Calu3 (cell line): ENCODE data around the gene TSR1. TPM values are rescaled to one million over a fixed set of nuclear protein-coding genes. Genes with fewer than 3 reads are reported as not detected.

Experiments
- BruUV-seq: library from RNA; stranded (reverse); fragments of 400-500 nt; replicated peaks from 2 replicates; lab custom pipeline; 2021; lab: Mats Ljungman, UMichigan
- CTCF ChIA-PET: fragments of 300-600 bp; sonication (Branson Sonifier 250); formaldehyde crosslinking; loops from one replicate; lab custom pipeline; 2022; ENCODE audit warnings: antibody characterized with exemption; lab: Charles Lee
- DNase-seq: peaks from one replicate; pipeline ENCODE4 v3.0.0; 2022
- H3K27ac Mint-ChIP-seq: one replicate; pipeline ENCODE4 v1.8.0; 2022; ENCODE audit warnings: mixed read lengths; ENCODE audit not compliant: unreplicated experiment
- H3K27me3 Mint-ChIP-seq: one replicate; pipeline ENCODE4 v1.8.0; 2022; ENCODE audit warnings: mixed read lengths; ENCODE audit not compliant: unreplicated experiment
- H3K36me3 Mint-ChIP-seq: one replicate; pipeline ENCODE4 v1.8.0; 2022; ENCODE audit warnings: mild to moderate bottlenecking, moderate library complexity, mixed read lengths; ENCODE audit not compliant: insufficient read depth, unreplicated experiment
- H3K4me1 Mint-ChIP-seq: one replicate; pipeline ENCODE4 v1.8.0; 2022; ENCODE audit warnings: mild to moderate bottlenecking, low read depth, mixed read lengths; ENCODE audit not compliant: unreplicated experiment
- H3K4me3 Mint-ChIP-seq: one replicate; pipeline ENCODE4 v1.8.0; 2022; ENCODE audit warnings: mild to moderate bottlenecking, low read depth, moderate library complexity, mixed read lengths; ENCODE audit not compliant: unreplicated experiment
- H3K9me3 Mint-ChIP-seq: one replicate; pipeline ENCODE4 v1.8.0; 2022; ENCODE audit warnings: low read depth, mixed read lengths; ENCODE audit not compliant: unreplicated experiment
- intact Hi-C: fragments of 100-400 bp; cut with micrococcal nuclease; formaldehyde crosslinking; loops from one replicate; pipeline ENCODE4 v1.10.0; 2022; ENCODE audit not compliant: unreplicated experiment
- total RNA-seq: library from RNA; stranded (reverse); gene quantifications from 2 replicates; pipeline ENCODE4 v1.2.3, GENCODE V29; 2022
- TF ChIP-seq, protein P1 (sequence below): fragments of 200-600 bp; IDR thresholded peaks from one replicate; pipeline ENCODE4 v1.8.0; 2022; ENCODE audit warnings: antibody characterized with exemption; ENCODE audit not compliant: unreplicated experiment

Gene TSR1
- total RNA-seq, 1 experiment from 2014 or later, result 34.3 TPM

DNA sequence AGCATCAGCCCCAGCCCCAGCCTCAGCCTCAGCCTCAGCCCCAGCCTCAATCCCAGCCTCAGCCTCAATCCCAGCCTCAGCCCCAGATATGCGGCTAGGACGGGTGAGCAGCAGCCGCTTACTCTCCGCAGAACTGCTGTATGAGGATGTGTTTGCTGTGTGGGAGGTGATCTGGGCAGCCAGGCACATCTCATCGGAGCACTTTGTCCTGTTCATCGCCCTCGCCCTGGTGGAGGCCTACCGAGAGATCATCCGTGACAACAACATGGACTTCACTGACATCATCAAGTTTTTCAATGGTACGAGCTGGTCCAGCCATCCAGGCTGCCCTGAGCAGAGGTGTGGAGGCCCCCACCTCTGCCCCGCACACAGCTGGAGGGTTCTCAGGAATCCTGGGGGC is 42.6 kb upstream of the TSR1 start:
- Mint-ChIP-seq H3K4me3 (no peak overlapping the region), H3K36me3 (peaks cover 43% of the 10 kb centered on the region), H3K9me3 (no peaks in the 10 kb centered on the region), H3K27me3 (no peaks in the 10 kb centered on the region), H3K27ac (no peak overlapping the region), H3K4me1 (no peaks in the 10 kb centered on the region)
- intact Hi-C loops, result no loop called here
- TF ChIP-seq, protein P1, sequence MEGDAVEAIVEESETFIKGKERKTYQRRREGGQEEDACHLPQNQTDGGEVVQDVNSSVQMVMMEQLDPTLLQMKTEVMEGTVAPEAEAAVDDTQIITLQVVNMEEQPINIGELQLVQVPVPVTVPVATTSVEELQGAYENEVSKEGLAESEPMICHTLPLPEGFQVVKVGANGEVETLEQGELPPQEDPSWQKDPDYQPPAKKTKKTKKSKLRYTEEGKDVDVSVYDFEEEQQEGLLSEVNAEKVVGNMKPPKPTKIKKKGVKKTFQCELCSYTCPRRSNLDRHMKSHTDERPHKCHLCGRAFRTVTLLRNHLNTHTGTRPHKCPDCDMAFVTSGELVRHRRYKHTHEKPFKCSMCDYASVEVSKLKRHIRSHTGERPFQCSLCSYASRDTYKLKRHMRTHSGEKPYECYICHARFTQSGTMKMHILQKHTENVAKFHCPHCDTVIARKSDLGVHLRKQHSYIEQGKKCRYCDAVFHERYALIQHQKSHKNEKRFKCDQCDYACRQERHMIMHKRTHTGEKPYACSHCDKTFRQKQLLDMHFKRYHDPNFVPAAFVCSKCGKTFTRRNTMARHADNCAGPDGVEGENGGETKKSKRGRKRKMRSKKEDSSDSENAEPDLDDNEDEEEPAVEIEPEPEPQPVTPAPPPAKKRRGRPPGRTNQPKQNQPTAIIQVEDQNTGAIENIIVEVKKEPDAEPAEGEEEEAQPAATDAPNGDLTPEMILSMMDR, result no peak
- no peak for DNase-seq
- no TSS peak for BruUV-seq
- CTCF ChIA-PET, result no interaction called here

DNA sequence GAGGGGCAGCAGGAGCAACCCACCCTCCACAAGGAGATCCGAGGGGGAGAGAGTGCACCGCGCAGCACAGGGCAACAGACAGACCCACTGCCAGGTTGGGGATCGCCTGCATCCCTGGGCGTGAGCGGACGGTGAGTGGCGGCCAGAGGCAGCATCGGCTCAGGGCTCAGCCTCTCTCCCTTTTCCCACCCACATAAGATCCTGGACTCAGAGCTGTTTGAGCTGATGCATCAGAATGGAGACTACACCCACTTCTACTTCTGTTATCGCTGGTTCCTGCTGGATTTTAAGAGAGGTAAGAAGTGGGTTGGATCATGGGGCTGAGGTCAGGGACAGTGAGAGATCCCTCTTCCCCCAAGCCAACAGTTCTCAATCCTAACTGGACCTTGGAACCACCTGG is 41.4 kb upstream of the TSR1 start:
- no TSS peak for BruUV-seq
- Mint-ChIP-seq H3K27me3 (no peaks in the 10 kb centered on the region), H3K36me3 (peaks cover 35% of the 10 kb centered on the region), H3K4me3 (no peak overlapping the region), H3K4me1 (no peaks in the 10 kb centered on the region), H3K9me3 (no peaks in the 10 kb centered on the region), H3K27ac (no peak overlapping the region)
- intact Hi-C loops, result no loop called here
- no peak for DNase-seq
- TF ChIP-seq, protein P1, result no peak
- CTCF ChIA-PET, result no interaction called here

GRCh38 chr17:2376107-2376506 is 39.9 kb upstream of the TSR1 start:
- no peaks in the 10 kb centered on the region for H3K4me1 Mint-ChIP-seq
- H3K4me3 Mint-ChIP-seq, result no peak overlapping the region
- TF ChIP-seq, protein P1, result no peak
- no peak overlapping the region for H3K27ac Mint-ChIP-seq
- intact Hi-C loops, result no loop called here
- H3K9me3 Mint-ChIP-seq, result no peaks in the 10 kb centered on the region
- no peaks in the 10 kb centered on the region for H3K27me3 Mint-ChIP-seq
- BruUV-seq, result no TSS peak
- peaks cover 40% of the 10 kb centered on the region for H3K36me3 Mint-ChIP-seq
- CTCF ChIA-PET, result no interaction called here
- DNase-seq, result no peak

DNA sequence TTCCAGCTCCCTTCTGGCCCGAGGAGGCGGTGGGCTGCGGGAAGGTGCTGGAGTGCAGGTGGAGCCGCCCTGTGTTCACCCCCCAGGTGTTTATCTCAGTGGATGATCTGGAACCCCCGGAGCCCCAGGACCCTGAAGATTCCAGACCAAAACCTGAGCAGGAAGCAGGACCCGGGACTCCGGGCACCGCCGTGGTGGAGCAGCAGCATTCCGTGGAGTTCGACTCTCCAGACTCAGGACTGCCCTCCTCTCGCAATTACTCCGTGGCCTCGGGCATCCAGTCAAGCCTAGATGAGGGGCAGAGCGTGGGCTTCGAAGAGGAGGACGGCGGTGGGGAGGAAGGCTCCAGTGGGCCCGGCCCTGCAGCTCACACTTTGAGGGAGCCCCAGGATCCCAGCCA is 39.1 kb upstream of the TSR1 start:
- H3K9me3 Mint-ChIP-seq, result no peaks in the 10 kb centered on the region

More for the DNA sequence above, 39.1 kb upstream of the TSR1 start:
- no TSS peak for BruUV-seq
- Mint-ChIP-seq H3K4me3 (no peak overlapping the region), H3K27ac (no peak overlapping the region), H3K27me3 (no peaks in the 10 kb centered on the region), H3K36me3 (peaks cover 41% of the 10 kb centered on the region), H3K4me1 (no peaks in the 10 kb centered on the region)
- no peak for DNase-seq
- CTCF ChIA-PET, result no interaction called here
- intact Hi-C loops, result no loop called here
- TF ChIP-seq, protein P1, result no peak
